Heart left ventricle (tissue), 16 donors: ENCODE data around the gene SPPL3. TPM values are rescaled to one million over a fixed set of nuclear protein-coding genes. Genes with fewer than 3 reads are reported as not detected.

Source experiments
- ATAC-seq, 4 donors: fragments of 200-7000 bp; cut with Tn5 transposase; one replicate each; pipeline ENCODE4 v1.9.1; 2020 to 2022; ENCODE audit warnings: moderate library complexity in 4 of 4, mild to moderate bottlenecking in 3 of 4, moderate number of reproducible peaks in 1 of 4
- DNase-seq, 5 donors: peaks; one replicate each; pipeline ENCODE4 v3.0.0-alpha.2; 2020
- H3K27ac ChIP-seq, 12 donors: fragments of 200-600 bp; sonication (generic) in 4 of 12; one replicate each; pipeline versions ENCODE4 v1.5.0 to v1.8.0; 2016 to 2022; ENCODE audit warnings: mild to moderate bottlenecking in 2 of 12
- H3K27me3 ChIP-seq, 9 donors: fragments of 200-600 bp; sonication (generic) in 2 of 9; one replicate each; pipeline versions ENCODE4 v1.5.1 to v1.8.0; 2016 to 2022; ENCODE audit warnings: mild to moderate bottlenecking in 3 of 9
- H3K36me3 ChIP-seq, 9 donors: fragments of 200-600 bp; sonication (generic) in 2 of 9; one replicate each; pipeline versions ENCODE4 v1.5.0 to v1.8.0; 2018 to 2022; ENCODE audit warnings: mild to moderate bottlenecking in 2 of 9
- H3K4me1 ChIP-seq, 12 donors: fragments of 200-600 bp; sonication (generic) in 4 of 12; one replicate each; pipeline versions ENCODE4 v1.5.0 to v1.8.0; 2016 to 2022; ENCODE audit warnings: mild to moderate bottlenecking in 3 of 12
- H3K4me3 ChIP-seq, 12 donors: fragments of 200-600 bp; sonication (generic) in 4 of 12; one replicate each; pipeline versions ENCODE4 v1.5.0 to v1.8.0; 2017 to 2022; ENCODE audit warnings: mild to moderate bottlenecking in 9 of 12, moderate library complexity in 4 of 12
- H3K9me3 ChIP-seq, 12 donors: fragments of 200-600 bp; sonication (generic) in 4 of 12; one replicate each; pipeline versions ENCODE4 v1.5.0 to v1.8.0; 2016 to 2022; ENCODE audit warnings: mild to moderate bottlenecking in 1 of 12
- POLR2A ChIP-seq, 2 donors: fragments of 450-650 bp; IDR thresholded peaks; one replicate each; pipeline ENCODE4 v1.6.1; 2017; ENCODE audit warnings: antibody characterized with exemption in 2 of 2, mild to moderate bottlenecking in 2 of 2, moderate library complexity in 2 of 2
- WGBS, 4 donors: extraction: QIAGEN DNeasy Blood & Tissue Kit in 2 of 4; methylation state at CpG; one replicate each; pipeline versions ENCODE4 v1.1.5 to v1.1.7; 2013 to 2018; 5-methylcytosine and 5-hydroxymethylcytosine counted together
- intact Hi-C, 10 donors: fragments of 100-400 bp; cut with DNase I; formaldehyde crosslinking; loops; one replicate each; pipeline versions ENCODE4 v1.11.1 to v1.14.2; 2022
- polyA plus RNA-seq, 2 donors: library from polyadenylated mRNA; stranded (reverse); fragments of 200-250 nt; gene quantifications; one replicate each; pipeline ENCODE4 v1.2.3, GENCODE V29; 2013
- total RNA-seq, 9 donors: library from RNA; depleted of rRNA in 2 of 9; stranded (reverse); fragments of >200 nt in 2 of 9; fragmentation: NEBNext Ultra II Directional in 3 of 9; extraction: Animal tissue kit (Norgen Biotek cat#: 25700) in 3 of 9; gene quantifications; one replicate each; pipeline versions ENCODE4 v1.1.0 to v1.2.4, GENCODE V29; 2016 to 2023
- TF ChIP-seq, protein P1 (sequence below), 12 donors: fragments of 200-600 bp; sonication (generic) in 4 of 12; IDR thresholded peaks; one replicate each; pipeline versions ENCODE4 v1.5.0 to v1.8.0; 2018 to 2022; ENCODE audit warnings: antibody characterized with exemption in 12 of 12, mild to moderate bottlenecking in 5 of 12
- donor health status: ischemic (EF 13 %, LVEDD 7.1; RV severe dilation, severe dysfunction).
- donor health status: healthy with polysubstance abuse.
- donor health status: DM: no; HTN: yes; CAD: no.
- donor health status: DM: no; HTN: no; CAD: no.
- donor health status: ischemic (EF 25% LVEDD 6.9; RV normal size, moderate dysfunction).
- donor health status: ischemic (EF 25% LVEDD 5.7; RV mildly dilated, moderate dysfunction).
- donor health status: healthy.
- donor health status: DM: yes; HTN: yes; CAD: no.
- donor health status: ischemic (EF 35%, LVEDD 5.7; RV mildly dilated, moderate dysfunction).
- donor health status: nonischemic (EF 11% LVEDD 7.7; RV severe dilation, severe dysfunction).
- donor health status: DM: yes; HTN: yes; CAD: no.
- donor health status: PGD.
- donor health status: ischemic (EF 29% LVEDD 5.4; RV normal size, mild dysfunction).
- donor health status: nonischemic (EF 23%, LVEDD 6.1; RV moderate dilation, normal function).

The SPPL3 gene
- total and polyA plus RNA-seq, 11 donors = 8.2 to 48.2 (median 26.5) TPM

DNA sequence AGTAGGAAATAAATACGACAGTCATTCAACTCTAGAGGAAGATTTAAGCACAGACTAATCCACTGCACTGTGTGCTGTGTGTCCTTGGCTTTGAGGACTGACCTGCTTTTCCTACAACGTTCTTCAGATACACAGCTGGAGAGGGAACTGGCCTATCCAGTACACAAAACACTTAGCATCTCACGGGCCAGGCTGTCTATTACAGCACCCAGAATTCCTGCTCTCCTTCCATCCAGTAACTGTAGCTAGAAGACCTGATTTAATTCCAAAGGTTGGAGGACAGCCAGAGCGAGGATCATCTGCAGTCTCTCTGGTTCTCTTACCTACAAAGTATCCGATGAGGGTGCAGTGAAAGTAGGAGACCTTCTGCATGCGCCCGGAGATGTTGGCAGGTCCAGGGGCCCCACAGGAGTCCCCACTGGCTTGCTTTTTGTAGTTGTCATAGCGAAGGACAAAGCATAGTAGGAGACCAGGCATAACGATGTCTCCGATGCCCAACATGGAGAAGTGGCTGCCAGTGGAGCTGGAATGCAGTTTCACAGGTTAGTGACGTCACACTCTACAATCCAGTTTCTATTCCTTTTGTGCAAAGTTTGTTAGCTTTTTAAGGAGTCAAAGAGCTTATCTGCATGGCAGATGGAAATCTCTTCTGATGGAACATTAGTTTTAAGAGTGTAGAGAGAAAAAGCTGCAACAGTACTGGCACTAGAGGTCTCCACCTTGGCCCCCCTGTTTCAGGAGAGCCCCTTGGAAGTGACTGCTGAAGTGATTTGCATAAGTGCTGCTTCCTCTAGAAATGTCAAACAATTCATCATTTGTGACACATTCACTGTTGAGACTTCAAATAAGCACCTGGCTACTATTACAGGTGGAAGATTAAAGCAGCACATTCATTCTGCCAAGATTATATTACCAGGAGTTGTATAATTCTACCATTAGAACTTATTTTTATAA is 136.8 kb downstream of the SPPL3 start:
- Histone ChIP-seq H3K4me3 (no peak overlapping the region), H3K4me1 (peaks cover 0 to 3% (median under 1%) of the 10 kb centered on the region in 12 donors), H3K27me3 (no peaks in the 10 kb centered on the region), H3K27ac (no peak overlapping the region), H3K36me3 (peaks cover 0 to 86% (median 69%) of the 10 kb centered on the region in 9 donors), H3K9me3 (no peaks in the 10 kb centered on the region)
- 85 to 96% (median 92%) methylated on average over 11 of the region's 11 CpGs for WGBS, 4 donors
- intact Hi-C loops = loop anchor here in 3 of 10 donors (10.0 kb wide), 2 partner anchors 67 to 137 kb away; partner anchors contain the start of gene SPPL3 (in 2 of the 3)
- ATAC-seq = no peak
- no peak for TF ChIP-seq POLR2A (IDR thresholded peaks at IDR 0.05)
- TF ChIP-seq, protein P1, sequence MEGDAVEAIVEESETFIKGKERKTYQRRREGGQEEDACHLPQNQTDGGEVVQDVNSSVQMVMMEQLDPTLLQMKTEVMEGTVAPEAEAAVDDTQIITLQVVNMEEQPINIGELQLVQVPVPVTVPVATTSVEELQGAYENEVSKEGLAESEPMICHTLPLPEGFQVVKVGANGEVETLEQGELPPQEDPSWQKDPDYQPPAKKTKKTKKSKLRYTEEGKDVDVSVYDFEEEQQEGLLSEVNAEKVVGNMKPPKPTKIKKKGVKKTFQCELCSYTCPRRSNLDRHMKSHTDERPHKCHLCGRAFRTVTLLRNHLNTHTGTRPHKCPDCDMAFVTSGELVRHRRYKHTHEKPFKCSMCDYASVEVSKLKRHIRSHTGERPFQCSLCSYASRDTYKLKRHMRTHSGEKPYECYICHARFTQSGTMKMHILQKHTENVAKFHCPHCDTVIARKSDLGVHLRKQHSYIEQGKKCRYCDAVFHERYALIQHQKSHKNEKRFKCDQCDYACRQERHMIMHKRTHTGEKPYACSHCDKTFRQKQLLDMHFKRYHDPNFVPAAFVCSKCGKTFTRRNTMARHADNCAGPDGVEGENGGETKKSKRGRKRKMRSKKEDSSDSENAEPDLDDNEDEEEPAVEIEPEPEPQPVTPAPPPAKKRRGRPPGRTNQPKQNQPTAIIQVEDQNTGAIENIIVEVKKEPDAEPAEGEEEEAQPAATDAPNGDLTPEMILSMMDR (IDR thresholded peaks at IDR 0.05) = no peak
- DNase-seq = no peak

DNA sequence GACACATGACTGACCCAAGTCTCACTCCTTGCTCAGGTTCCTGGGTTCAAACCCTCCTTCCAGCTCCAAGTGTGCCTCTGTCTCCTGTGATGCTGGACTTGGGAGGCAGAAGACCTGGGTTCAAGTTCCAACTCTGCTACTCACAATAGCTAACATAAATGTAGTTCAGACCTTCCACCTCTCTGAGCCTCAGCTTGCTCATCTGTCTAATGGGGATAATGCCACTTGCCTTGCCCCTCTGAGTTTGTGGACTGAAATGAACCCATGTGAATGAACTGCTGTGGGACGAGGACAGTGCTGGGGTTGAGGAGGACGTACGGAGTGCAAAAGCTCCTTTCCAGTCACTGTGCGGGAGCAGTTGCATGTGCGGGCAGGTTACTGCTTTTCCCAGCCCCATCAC is 137.6 kb downstream of the SPPL3 start:
- Histone ChIP-seq H3K36me3 (peaks cover 0 to 80% (median 68%) of the 10 kb centered on the region in 9 donors), H3K27me3 (no peaks in the 10 kb centered on the region), H3K4me1 (peaks cover 0 to 11% (median 7%) of the 10 kb centered on the region in 12 donors), H3K9me3 (no peaks in the 10 kb centered on the region), H3K4me3 (no peak overlapping the region), H3K27ac (no peak overlapping the region)
- WGBS, 4 donors = 79 to 97% (median 86%) methylated on average over 4 to 5 of the region's 5 CpGs
- no peak for DNase-seq
- intact Hi-C loops = loop anchor here in 3 of 10 donors (10.0 kb wide), 2 partner anchors 68 to 138 kb away; partner anchors contain the start of gene SPPL3 (in 2 of the 3)
- TF ChIP-seq, protein P1 (IDR thresholded peaks at IDR 0.05) = no peak
- TF ChIP-seq POLR2A (IDR thresholded peaks at IDR 0.05) = no peak
- no peak for ATAC-seq

DNA sequence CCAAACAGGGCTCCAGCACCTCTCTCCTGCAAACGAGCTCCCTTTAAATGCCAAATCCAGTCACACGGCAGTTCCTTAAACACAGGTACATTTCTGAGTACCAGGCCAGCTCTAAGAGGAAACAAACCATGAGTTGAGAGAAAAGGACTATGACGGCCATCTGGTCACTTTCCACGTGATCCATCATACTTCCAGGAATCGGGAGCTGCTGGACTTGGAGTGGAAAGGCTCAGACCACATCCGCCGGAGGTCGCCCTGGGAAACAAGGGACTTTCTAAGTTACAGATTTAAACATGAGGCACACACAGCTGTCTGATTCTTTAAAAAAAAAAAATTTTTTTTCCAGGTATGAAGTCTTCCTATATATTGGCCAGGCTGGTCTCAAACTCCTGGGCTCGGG is 139.3 kb downstream of the SPPL3 start:
- no peak for TF ChIP-seq POLR2A (IDR thresholded peaks at IDR 0.05)
- TF ChIP-seq, protein P1 (IDR thresholded peaks at IDR 0.05) = no peak
- H3K9me3 ChIP-seq = no peaks in the 10 kb centered on the region
- peak overlapping the region in 1 of 12 donors; percentile 38 for H3K27ac ChIP-seq
- H3K27me3 ChIP-seq = no peaks in the 10 kb centered on the region
- peaks cover 0 to 84% (median 68%) of the 10 kb centered on the region in 9 donors for H3K36me3 ChIP-seq
- intact Hi-C loops = loop anchor here in 3 of 10 donors (10.0 kb wide), 2 partner anchors 70 to 140 kb away; partner anchors contain the start of gene SPPL3 (in 2 of the 3)
- ATAC-seq (no peak), DNase-seq (no peak)
- 77 to 90% (median 83%) methylated on average over 9 of the region's 9 CpGs for WGBS, 4 donors
- no peak overlapping the region for H3K4me3 ChIP-seq
- peaks cover 0 to 21% (median 10%) of the 10 kb centered on the region in 12 donors for H3K4me1 ChIP-seq

DNA sequence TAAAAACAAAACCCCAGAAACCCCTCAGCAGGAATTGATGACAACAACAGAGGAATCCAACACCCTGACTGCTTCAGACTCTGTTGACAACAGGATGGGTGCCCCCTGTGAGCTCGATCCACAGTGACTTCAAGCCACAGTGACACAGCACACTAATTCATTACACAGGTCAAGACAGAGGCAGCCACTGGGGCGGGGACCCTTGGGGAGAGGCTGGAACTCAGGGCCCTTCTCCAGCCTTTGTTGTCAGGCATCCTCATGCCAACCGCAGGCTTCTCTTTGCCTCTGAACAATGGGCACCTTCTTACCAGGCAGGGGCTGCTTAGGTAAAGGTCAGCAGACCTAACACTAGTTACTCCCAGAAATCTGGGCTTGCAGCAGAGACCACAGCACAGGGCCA is 140.9 kb downstream of the SPPL3 start:
- intact Hi-C loops = loop anchor here in 3 of 10 donors (10.0 kb wide), 2 partner anchors 72 to 142 kb away; partner anchors contain the start of gene SPPL3 (in 2 of the 3)
- peaks cover 0 to 72% (median 55%) of the 10 kb centered on the region in 9 donors for H3K36me3 ChIP-seq
- H3K4me1 ChIP-seq = peaks cover 0 to 21% (median 10%) of the 10 kb centered on the region in 12 donors
- no peaks in the 10 kb centered on the region for H3K9me3 ChIP-seq
- peak overlapping the region in 1 of 12 donors; percentile 74 for H3K27ac ChIP-seq
- ATAC-seq (no peak), DNase-seq (no peak)
- H3K27me3 ChIP-seq = no peaks in the 10 kb centered on the region
- no peak overlapping the region for H3K4me3 ChIP-seq
- WGBS, 4 donors = 73 to 77% (median 75%) methylated on average over 3 of the region's 3 CpGs
- TF ChIP-seq, protein P1 (IDR thresholded peaks at IDR 0.05) = no peak
- TF ChIP-seq POLR2A (IDR thresholded peaks at IDR 0.05) = no peak
